ENCODE measurements around the gene LLCFC1. TPM values are rescaled to one million over a fixed set of nuclear protein-coding genes. Genes with fewer than 3 reads are reported as not detected.

LLCFC1 gene
- total RNA-seq, 1 experiment from 2014 or later = not detected

DNA sequence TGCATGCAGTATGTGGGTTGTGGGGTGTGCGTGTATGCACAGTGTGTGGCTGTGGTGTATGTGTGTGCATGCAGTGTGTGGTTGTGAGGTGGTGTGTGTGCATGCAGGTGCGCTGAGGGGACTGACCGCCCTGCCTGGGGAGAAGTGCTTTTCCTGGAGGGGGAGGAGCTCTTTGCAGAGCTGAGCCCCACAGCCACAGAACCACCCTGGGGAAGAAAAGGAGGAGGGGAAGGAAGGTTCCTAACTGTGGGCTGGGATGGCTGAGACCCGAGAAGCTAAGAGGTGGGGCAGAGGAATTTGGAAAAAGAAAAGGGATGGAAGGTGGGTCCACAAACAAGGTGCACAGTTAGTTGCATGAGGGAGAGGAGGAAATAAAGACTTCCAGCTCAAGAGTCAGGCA is 5.7 kb upstream of the LLCFC1 start, which contains the start of gene TRPV5:
Gene TRPV5, minus strand, starts transcription at position 123 of the 400 bp plus-strand sequence. CDS start 287 bp downstream, outside the sequence.
- no peaks in the 10 kb centered on the region for H3K9me3 ChIP-seq (ENCODE audit: control insufficient read depth, insufficient read depth, low read depth, low read length)
- in situ Hi-C loops (cut with HindIII; ENCODE audit: low pct_unique_long_range_greater_than_20kb, low sequenced_read_pairs) = no loop called here
- H3K4me3 ChIP-seq (ENCODE audit: low read depth in 2 of 2, low read length in 2 of 2) = no peak within 1 kb of the TSS
- no peaks in the 10 kb centered on the region for H3K4me1 ChIP-seq (ENCODE audit: control insufficient read depth, insufficient read depth, low read length)
- TF ChIP-seq POLR2AphosphoS5 (IDR thresholded peaks at IDR 0.05; ENCODE audit: low read depth, low read length) (no peak), TCF7L2 (IDR thresholded peaks at IDR 0.05; ENCODE audit: low read depth, low read length) (no peak), SIN3A (IDR thresholded peaks at IDR 0.05; ENCODE audit: borderline replicate concordance, insufficient read depth, low read depth, low read length) (no peak)
- TF ChIP-seq, protein P1, sequence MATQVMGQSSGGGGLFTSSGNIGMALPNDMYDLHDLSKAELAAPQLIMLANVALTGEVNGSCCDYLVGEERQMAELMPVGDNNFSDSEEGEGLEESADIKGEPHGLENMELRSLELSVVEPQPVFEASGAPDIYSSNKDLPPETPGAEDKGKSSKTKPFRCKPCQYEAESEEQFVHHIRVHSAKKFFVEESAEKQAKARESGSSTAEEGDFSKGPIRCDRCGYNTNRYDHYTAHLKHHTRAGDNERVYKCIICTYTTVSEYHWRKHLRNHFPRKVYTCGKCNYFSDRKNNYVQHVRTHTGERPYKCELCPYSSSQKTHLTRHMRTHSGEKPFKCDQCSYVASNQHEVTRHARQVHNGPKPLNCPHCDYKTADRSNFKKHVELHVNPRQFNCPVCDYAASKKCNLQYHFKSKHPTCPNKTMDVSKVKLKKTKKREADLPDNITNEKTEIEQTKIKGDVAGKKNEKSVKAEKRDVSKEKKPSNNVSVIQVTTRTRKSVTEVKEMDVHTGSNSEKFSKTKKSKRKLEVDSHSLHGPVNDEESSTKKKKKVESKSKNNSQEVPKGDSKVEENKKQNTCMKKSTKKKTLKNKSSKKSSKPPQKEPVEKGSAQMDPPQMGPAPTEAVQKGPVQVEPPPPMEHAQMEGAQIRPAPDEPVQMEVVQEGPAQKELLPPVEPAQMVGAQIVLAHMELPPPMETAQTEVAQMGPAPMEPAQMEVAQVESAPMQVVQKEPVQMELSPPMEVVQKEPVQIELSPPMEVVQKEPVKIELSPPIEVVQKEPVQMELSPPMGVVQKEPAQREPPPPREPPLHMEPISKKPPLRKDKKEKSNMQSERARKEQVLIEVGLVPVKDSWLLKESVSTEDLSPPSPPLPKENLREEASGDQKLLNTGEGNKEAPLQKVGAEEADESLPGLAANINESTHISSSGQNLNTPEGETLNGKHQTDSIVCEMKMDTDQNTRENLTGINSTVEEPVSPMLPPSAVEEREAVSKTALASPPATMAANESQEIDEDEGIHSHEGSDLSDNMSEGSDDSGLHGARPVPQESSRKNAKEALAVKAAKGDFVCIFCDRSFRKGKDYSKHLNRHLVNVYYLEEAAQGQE (IDR thresholded peaks at IDR 0.05; ENCODE audit: insufficient read depth in 1 of 2, low read depth in 2 of 2, low read length in 1 of 2) = no peak
- TF ChIP-seq, protein P2, sequence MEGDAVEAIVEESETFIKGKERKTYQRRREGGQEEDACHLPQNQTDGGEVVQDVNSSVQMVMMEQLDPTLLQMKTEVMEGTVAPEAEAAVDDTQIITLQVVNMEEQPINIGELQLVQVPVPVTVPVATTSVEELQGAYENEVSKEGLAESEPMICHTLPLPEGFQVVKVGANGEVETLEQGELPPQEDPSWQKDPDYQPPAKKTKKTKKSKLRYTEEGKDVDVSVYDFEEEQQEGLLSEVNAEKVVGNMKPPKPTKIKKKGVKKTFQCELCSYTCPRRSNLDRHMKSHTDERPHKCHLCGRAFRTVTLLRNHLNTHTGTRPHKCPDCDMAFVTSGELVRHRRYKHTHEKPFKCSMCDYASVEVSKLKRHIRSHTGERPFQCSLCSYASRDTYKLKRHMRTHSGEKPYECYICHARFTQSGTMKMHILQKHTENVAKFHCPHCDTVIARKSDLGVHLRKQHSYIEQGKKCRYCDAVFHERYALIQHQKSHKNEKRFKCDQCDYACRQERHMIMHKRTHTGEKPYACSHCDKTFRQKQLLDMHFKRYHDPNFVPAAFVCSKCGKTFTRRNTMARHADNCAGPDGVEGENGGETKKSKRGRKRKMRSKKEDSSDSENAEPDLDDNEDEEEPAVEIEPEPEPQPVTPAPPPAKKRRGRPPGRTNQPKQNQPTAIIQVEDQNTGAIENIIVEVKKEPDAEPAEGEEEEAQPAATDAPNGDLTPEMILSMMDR (IDR thresholded peaks at IDR 0.05) = no peak
- ChIA-PET CTCF (no interaction called here), POLR2A (no interaction called here)
- DNase-seq (ENCODE audit: low read depth, low spot score) = no peak
- ATAC-seq = no peak
- no TSS peak for BruUV-seq (replicated peaks)
- H3K27me3 ChIP-seq (ENCODE audit: control insufficient read depth, insufficient read depth, low read length) = no peaks in the 10 kb centered on the region; the same call in 1 of the 2 replicates
- no peak within 1 kb of the TSS for H3K27ac ChIP-seq (ENCODE audit: low read length)
- no peaks in the 10 kb centered on the region for H3K36me3 ChIP-seq (ENCODE audit: control insufficient read depth, insufficient read depth, low read length)
- intact Hi-C loops (cut with micrococcal nuclease; ENCODE audit: unreplicated experiment) = no loop called here

DNA sequence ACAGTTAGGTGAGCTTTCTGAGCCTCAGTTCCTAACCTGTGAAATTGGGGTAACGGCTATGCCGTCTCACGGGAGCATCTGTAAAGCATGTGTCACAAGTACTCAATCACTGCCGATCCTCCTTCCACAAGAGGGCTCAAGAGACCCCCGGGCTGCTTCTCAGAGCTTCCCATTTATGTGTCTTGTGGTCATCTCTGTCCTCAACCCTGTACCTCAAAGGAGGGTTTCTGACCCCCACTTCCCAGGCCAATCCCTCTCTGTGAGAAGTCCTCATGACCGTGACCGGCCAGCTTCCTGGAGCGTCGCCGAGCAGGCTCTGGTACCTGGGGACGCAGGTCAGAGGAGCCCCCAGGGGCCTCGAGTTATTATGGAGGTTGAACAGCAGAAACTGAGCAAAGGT is 5.2 kb upstream of the LLCFC1 start:
- no peaks in the 10 kb centered on the region for H3K9me3 ChIP-seq (ENCODE audit: control insufficient read depth, insufficient read depth, low read depth, low read length)
- no peak for DNase-seq (ENCODE audit: low read depth, low spot score)
- no peak overlapping the region for H3K27ac ChIP-seq (ENCODE audit: low read length)
- TF ChIP-seq SIN3A (IDR thresholded peaks at IDR 0.05; ENCODE audit: borderline replicate concordance, insufficient read depth, low read depth, low read length) (no peak), POLR2AphosphoS5 (IDR thresholded peaks at IDR 0.05; ENCODE audit: low read depth, low read length) (no peak), TCF7L2 (IDR thresholded peaks at IDR 0.05; ENCODE audit: low read depth, low read length) (no peak)
- TF ChIP-seq, protein P1 (IDR thresholded peaks at IDR 0.05; ENCODE audit: insufficient read depth in 1 of 2, low read depth in 2 of 2, low read length in 1 of 2) = no peak
- TF ChIP-seq, protein P2 (IDR thresholded peaks at IDR 0.05) = no peak
- ChIA-PET POLR2A (no interaction called here), CTCF (no interaction called here)
- ATAC-seq = no peak
- H3K4me3 ChIP-seq (ENCODE audit: low read depth in 2 of 2, low read length in 2 of 2) = no peak overlapping the region
- in situ Hi-C loops (cut with HindIII; ENCODE audit: low pct_unique_long_range_greater_than_20kb, low sequenced_read_pairs) (no loop called here), intact Hi-C loops (cut with micrococcal nuclease; ENCODE audit: unreplicated experiment) (no loop called here)
- no peaks in the 10 kb centered on the region for H3K36me3 ChIP-seq (ENCODE audit: control insufficient read depth, insufficient read depth, low read length)
- H3K4me1 ChIP-seq (ENCODE audit: control insufficient read depth, insufficient read depth, low read length) = no peaks in the 10 kb centered on the region
- no peaks in the 10 kb centered on the region; the same call in 1 of the 2 replicates for H3K27me3 ChIP-seq (ENCODE audit: control insufficient read depth, insufficient read depth, low read length)
- BruUV-seq (replicated peaks) = no TSS peak

Measured in Panc1 (cell line).